GM18505 (cell line): Measurements from ENCODE around the gene TIAM2.

Source experiments
- ATAC-seq: cut with Tn5 transposase; IDR thresholded peaks from one replicate; pipeline ENCODE4 v1.9.1; 2021; ENCODE audit not compliant: unreplicated experiment
- POLR2A ChIP-seq: IDR thresholded peaks from 4 replicates; pipeline ENCODE4 v1.6.1; 2011; ENCODE audit warnings: borderline replicate concordance; ENCODE audit not compliant: insufficient read depth, insufficient read length; ENCODE audit errors: extremely low read depth

TIAM2 gene

DNA sequence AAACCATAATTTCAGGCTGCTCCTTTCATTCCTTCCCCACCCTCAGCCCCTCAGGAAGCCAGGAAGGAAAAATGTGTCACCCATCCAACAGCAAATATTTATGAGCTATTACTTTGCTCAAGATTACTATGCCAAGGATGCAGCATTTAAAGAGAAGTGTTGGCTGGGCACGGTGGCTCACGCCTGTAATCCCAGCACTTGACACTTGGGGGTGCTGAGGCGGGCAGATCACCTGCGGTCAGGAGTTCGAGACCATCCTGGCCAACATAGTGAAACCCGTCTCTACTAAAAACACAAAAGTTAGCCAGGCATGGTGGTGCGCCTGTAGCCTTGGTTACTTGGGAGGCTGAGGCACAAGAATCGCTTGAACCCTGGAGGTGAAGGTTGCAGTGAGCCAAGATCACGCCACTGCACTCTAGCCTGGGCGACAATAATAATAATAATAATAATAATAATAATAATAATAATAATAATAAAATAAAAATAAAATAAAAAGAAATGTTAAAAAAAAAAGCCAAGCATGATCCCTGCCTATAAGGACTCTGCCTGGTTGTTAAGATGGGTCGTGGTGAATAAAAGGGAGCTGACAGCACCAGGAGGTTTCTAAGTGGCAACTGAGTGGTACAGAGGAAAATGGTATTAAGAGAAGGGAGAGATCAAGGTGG is 20.5 kb upstream of the TIAM2 start:
- TF ChIP-seq POLR2A, result no peak
- no peak for ATAC-seq

DNA sequence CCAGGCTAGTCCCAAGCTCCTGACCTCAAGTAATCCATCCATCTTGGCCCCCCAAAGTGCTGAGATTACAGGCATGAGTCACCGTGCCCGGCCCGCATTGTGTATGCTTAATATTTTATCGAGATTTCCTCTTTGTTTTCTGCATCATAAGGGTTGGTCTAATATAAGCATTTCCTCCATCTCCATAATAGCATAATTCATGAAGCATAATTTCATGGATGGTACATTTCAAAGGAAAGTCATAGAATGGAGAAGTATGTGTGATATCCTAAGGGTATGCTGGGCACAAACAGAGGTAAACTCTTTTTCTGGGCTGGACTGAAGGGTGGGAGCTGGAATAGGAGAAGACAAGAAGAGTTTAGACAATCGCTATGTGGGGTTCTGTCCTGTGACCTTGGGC is 17.5 kb upstream of the TIAM2 start:
- no peak for ATAC-seq
- no peak for TF ChIP-seq POLR2A

GRCh38 chr6:154980273-154981078 is 14.6 kb upstream of the TIAM2 start:
- ATAC-seq, result no peak
- TF ChIP-seq POLR2A, result no peak

DNA sequence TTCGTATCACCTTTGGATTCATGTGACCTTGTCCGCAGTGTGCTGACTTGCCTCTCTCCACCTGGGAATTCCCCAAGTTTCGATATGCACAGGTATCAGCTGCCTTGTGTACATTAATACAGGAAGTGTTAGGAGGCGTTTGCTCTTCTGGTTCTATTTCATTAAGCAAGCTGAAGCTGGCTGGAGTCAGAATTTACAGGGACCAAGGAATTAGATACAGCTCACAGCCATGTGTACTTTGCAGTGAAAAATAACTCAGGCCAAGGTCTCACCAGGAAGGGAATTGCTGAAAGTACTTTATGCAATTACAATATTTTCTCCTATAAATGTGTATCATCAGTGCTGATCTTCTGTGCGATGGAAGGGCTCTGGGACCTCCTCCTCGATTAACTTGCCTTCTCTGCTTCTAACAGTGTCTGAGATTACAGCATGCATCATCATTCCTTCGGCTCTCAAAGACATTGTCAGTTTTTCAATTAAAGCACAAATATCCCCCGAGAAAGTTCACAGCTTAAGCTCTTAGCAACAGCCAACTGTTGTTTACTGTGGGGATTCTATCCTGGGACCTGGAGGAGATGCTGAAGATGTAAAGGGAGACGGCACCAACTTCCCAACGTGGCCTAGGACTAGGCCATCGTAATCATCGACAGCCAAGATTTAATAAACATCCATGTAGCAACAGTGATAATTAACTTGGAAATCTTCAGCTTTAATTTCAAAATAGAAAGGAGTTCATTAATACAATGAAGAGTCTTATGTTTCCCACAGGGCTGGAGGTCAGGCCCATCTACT is 13.8 kb upstream of the TIAM2 start:
- no peak for TF ChIP-seq POLR2A
- ATAC-seq, result peak; percentile 64

- no peak for TF ChIP-seq POLR2A
- ATAC-seq, result no peak
Observed at GRCh38 chr6:154984146-154984545, 11.0 kb upstream of the TIAM2 start.

DNA sequence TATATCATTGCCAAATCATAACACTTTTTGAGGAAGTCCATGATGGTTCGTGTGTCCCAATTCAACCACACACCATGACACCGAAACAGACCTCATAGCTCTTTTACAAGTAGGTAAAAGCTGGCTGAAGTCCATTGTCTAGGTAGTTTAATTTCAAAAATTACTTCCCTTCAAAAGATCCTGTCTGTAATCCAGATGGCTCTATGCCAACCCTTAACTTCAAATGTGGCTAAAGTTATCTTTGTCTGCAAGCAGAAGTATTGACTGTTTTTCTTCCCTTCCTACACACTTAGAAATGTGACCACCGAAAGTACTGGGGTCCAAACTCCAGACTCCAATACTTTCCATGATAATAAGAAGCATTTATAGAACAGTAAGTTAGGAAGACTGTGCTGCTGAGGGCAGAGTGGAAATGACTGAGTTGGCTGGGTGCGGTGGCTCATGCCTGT is 8.3 kb upstream of the TIAM2 start:
- no peak for ATAC-seq
- TF ChIP-seq POLR2A, result no peak

DNA sequence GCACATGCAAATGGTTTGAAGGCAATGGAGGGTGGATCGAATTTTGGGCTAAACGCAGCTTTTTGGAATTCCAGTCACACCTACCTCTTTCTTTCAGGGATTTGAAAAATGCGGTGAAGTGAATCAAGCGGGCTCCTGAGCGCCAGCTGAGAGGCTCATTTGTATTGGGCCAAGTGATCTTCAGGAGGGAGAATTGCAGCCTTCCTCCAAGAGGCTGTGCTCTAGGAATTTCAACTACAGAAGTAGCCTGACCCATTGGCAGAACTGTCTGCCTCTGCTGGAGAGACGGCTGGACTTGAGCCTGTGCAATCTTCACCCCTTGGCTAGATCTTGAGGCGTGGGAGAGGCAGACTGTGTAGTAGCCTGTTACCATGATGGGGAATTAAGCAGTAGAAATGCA is 5.7 kb upstream of the TIAM2 start:
- ATAC-seq, result no peak
- TF ChIP-seq POLR2A, result no peak

GRCh38 chr6:154991207-154991606 is 3.9 kb upstream of the TIAM2 start:
- ATAC-seq, result no peak
- no peak for TF ChIP-seq POLR2A

DNA sequence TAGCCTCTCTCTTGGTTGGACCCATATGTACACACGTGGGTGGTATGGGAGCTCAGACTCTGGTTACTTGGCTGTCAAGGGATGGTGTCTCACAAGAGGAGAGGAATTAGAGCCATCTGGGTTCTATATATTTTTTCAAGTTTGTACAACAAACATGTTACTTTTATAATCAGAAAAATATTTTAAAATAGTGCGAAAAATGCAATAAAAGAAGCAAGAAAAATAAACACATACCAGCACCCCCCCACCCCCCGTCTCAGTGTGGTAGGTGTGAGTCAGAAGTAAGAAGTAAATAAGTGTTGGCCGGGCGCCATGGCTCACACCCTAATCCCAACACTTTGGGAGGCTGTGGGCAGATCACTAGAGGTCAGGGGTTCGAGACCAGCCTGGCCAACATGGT is 2.1 kb upstream of the TIAM2 start:
- no peak for TF ChIP-seq POLR2A
- ATAC-seq, result no peak

- no peak for TF ChIP-seq POLR2A
- ATAC-seq, result no peak
Observed at GRCh38 chr6:154993710-154994109, 1.4 kb upstream of the TIAM2 start.

DNA sequence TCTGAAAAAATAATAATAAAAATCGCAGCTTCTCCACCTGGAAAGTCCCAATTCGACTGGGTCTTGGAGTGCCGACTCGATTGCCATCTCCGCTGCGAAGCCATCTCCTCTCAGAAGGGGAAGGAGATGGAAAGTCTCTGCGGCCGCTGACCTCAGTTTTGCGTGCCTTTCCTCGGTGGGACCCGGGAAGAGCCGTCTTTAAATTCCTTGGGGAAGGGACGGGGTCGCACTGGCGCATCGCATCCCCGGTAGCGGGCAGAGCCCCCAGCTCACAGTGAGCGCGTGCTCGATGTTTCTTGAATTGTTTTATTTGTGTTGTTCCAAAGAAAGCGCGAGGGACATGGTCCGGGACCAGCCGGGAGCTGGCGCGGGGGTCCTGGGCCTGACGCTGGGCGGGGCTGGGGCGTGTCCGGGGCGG is 270 bp upstream of the TIAM2 start:
- no peak for ATAC-seq

GRCh38 chr6:154996016-154996590 is 988 bp downstream of the TIAM2 start:
- no peak for ATAC-seq
- TF ChIP-seq POLR2A, result no peak

More for the DNA sequence above, 270 bp upstream of the TIAM2 start:
- no peak for TF ChIP-seq POLR2A

DNA sequence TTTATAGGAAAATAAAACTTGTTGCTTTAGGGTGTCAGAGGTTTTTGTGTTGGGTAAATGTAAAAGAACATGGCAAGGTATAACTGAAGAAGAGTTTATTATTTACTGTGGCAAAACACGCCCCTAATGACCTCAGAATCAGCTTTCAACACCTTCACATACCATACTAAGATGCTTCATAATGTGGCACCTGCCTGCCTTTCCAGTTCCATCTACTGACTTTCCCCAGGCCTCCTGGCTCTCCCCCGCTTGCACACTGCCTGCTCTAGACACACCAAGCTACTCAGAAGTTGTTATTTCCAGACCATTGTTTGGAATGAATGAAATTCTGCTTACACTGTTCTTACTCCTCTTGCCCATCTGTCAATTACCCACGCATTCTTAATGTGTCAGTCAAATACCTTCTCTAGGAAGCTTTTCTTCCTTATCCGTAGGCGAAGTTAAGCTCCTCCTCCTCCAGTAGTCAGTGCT is 1.8 kb downstream of the TIAM2 start:
- no peak for TF ChIP-seq POLR2A
- no peak for ATAC-seq
